Glomerular visceral epithelial cell (primary cell): ENCODE measurements around the gene RHBDD3.
A peak's percentile ranks its signal among the peaks of the same experiment; 100 is the strongest.

Experiments used
- DNase-seq: peaks from one replicate; pipeline ENCODE4 v3.0.0-alpha.2; 2016; ENCODE audit errors: extremely low spot score

Gene RHBDD3

GRCh38 chr22:29269731-29270474 is 2.1 kb upstream of the RHBDD3 start:
- DNase-seq, result no peak

GRCh38 chr22:29269230-29269604 is 1.4 kb upstream of the RHBDD3 start:
- no peak for DNase-seq

- peak; percentile 56 for DNase-seq
Measured at GRCh38 chr22:29268511-29269229, 889 bp upstream of the RHBDD3 start.

- DNase-seq, result no peak
Measured at GRCh38 chr22:29267462-29267857, 321 bp downstream of the RHBDD3 start.

- peak; percentile 10 for DNase-seq
Measured at GRCh38 chr22:29266564-29267461, 968 bp downstream of the RHBDD3 start.

GRCh38 chr22:29265929-29266328 is 1.9 kb downstream of the RHBDD3 start:
- no peak for DNase-seq

GRCh38 chr22:29265305-29265704 is 2.5 kb downstream of the RHBDD3 start:
- DNase-seq, result no peak

- no peak for DNase-seq
Measured at GRCh38 chr22:29263791-29264276, 3.9 kb downstream of the RHBDD3 start.

- no peak for DNase-seq
Measured at GRCh38 chr22:29260601-29261315, 7.0 kb downstream of the RHBDD3 start.

GRCh38 chr22:29260031-29260560 is 7.7 kb downstream of the RHBDD3 start:
- no peak for DNase-seq

- no peak for DNase-seq
Measured at GRCh38 chr22:29259253-29259899, 8.4 kb downstream of the RHBDD3 start.

- DNase-seq, result no peak
Measured at GRCh38 chr22:29258407-29259252, 9.2 kb downstream of the RHBDD3 start.

- DNase-seq, result no peak
Measured at GRCh38 chr22:29257751-29258181, 10.0 kb downstream of the RHBDD3 start.

- DNase-seq, result no peak
Measured at GRCh38 chr22:29256606-29257325, 11.0 kb downstream of the RHBDD3 start.

- DNase-seq, result no peak
Measured at GRCh38 chr22:29255064-29255621, 12.6 kb downstream of the RHBDD3 start.

GRCh38 chr22:29254286-29254660 is 13.5 kb downstream of the RHBDD3 start:
- no peak for DNase-seq

- no peak for DNase-seq
Measured at GRCh38 chr22:29253561-29254285, 14.1 kb downstream of the RHBDD3 start.
